D721Med (cell line): ENCODE measurements around the gene GLIS1.

ENCODE experiments used
- DNase-seq: peaks from one replicate; pipeline ENCODE4 v3.0.0; 2011; ENCODE audit warnings: low spot score; ENCODE audit not compliant: insufficient read length
- FAIRE-seq: peaks from 2 replicates; lab custom pipeline; 2011; peaks lifted over from hg19 to GRCh38; lab: Jason Lieb, UNC
- CTCF ChIP-seq: IDR thresholded peaks from 2 replicates; pipeline ENCODE4 v1.5.1; 2012; ENCODE audit warnings: mild to moderate bottlenecking, control low read depth; ENCODE audit not compliant: insufficient read depth; ENCODE audit errors: missing control alignments

The GLIS1 gene

GRCh38 chr1:53549781-53550180, 189.2 kb downstream of the GLIS1 start:
- no peak for TF ChIP-seq CTCF
- FAIRE-seq (no peak), DNase-seq (no peak)

DNA sequence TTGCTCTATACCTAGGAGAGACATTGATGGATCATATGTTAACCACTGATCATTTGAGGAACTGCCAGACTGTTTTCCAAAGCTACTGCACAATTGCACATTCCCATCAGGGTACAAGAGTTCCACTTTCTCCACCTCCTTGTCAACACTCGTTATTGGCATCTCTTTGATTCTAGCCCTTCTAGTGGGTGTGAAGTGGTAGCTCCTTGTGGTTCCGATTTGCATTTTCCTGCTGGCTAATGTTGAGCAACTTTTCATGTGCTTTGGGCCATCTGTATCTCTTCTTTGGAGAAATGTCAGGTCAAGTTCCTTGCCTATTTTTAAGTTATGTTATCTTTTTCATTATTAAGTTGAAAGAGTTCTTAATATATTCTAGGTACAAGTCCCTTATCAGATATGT, 189.7 kb downstream of the GLIS1 start:
- TF ChIP-seq CTCF: no peak

GRCh38 chr1:53548031-53548491, 190.9 kb downstream of the GLIS1 start:
- DNase-seq (no peak), FAIRE-seq (no peak)
- TF ChIP-seq CTCF: no peak

More for the DNA sequence above, 189.7 kb downstream of the GLIS1 start:
- FAIRE-seq: no peak
- no peak for DNase-seq

DNA sequence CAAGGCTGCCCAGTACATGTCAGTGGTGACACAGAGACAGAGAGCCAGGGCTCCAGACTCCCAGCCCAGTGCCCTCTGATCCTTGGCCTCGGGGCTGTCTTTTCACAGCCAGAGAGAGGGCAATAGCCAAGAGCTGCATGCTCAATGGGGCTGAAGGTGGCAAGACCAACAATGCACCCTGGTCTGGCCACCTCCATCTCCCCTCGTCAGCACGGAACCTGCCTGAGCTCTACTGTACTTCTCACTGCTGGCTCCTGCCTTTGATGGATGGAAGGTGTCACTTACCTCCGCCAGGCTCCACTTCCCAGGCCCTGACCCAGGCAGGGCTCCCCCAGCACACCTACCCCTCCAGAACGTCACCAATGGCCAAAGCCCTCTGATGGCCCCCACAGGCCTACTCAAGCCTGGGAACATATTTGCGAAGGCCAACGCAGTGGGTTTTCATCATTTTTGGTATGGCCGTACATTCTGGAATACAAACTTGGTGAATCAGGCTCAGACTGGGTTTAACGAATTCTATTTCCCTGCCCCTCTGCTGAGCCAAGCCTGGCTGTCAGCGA, 191.7 kb downstream of the GLIS1 start:
- DNase-seq (no peak), FAIRE-seq (no peak)
- TF ChIP-seq CTCF: no peak

- FAIRE-seq: no peak
- no peak for TF ChIP-seq CTCF
- DNase-seq: no peak
These were observed 192.4 kb downstream of the GLIS1 start for GRCh38 chr1:53546409-53547155.

GRCh38 chr1:53545663-53546408, 193.1 kb downstream of the GLIS1 start:
- FAIRE-seq: no peak
- TF ChIP-seq CTCF: no peak
- no peak for DNase-seq
